ENCODE results near the gene ZNF644. TPM values are rescaled to one million over a fixed set of nuclear protein-coding genes. Genes with fewer than 3 reads are reported as not detected.
"Not testable (repeated sequence)": the region's sequence is repeated elsewhere in the genome, so short reads cannot be mapped to it uniquely, and the experiment has no call there.

Gene ZNF644
- total RNA-seq, 1 experiment from 2014 or later = 36.5 TPM

GRCh38 chr1:91065337-91065736 lies 43.5 kb upstream of the ZNF644 start:
- no TSS peak for BruUV-seq (replicated peaks)
- TF ChIP-seq EZH2 (IDR thresholded peaks at IDR 0.05; ENCODE audit: low read depth) (no peak), CTCF (conservative IDR thresholded peaks at IDR 0.05) (no peak)
- Histone ChIP-seq H3K36me3 (ENCODE audit: low read depth) (no peaks in the 10 kb centered on the region), H3K4me2 (no peak overlapping the region), H3K9me2 (ENCODE audit: insufficient read depth) (no peaks in the 10 kb centered on the region), H3K27ac (no peak overlapping the region), H3K27me3 (ENCODE audit: insufficient read depth, low read depth) (no peaks in the 10 kb centered on the region), H3K9me3 (ENCODE audit: insufficient read depth, low read depth) (no peaks in the 10 kb centered on the region), H3K4me1 (replicated peaks; ENCODE audit: insufficient read depth) (no peaks in the 10 kb centered on the region), H4K20me1 (ENCODE audit: insufficient read depth) (no peaks in the 10 kb centered on the region), H3K79me2 (ENCODE audit: low read depth) (no peaks in the 10 kb centered on the region), H3F3A (ENCODE audit: insufficient read depth, low read depth) (no peaks in the 10 kb centered on the region), H2AFZ (no peak overlapping the region; the same call in 1 of the 2 replicates), H3K4me3 (no peak overlapping the region)
- DNase-seq = no peak
- intact Hi-C loops (cut with micrococcal nuclease; ENCODE audit: unreplicated experiment) = no loop called here
- ChIA-PET POLR2A (ENCODE audit: unreplicated experiment) (no interaction called here), CTCF (no interaction called here)

GRCh38 chr1:91063403-91063802 lies 41.6 kb upstream of the ZNF644 start:
- H4K20me1 ChIP-seq (ENCODE audit: insufficient read depth); H3K36me3 ChIP-seq (ENCODE audit: low read depth); H2AFZ ChIP-seq; H3K79me2 ChIP-seq (ENCODE audit: low read depth); H3K4me2 ChIP-seq; POLR2A ChIA-PET (ENCODE audit: unreplicated experiment); H3K9me2 ChIP-seq (ENCODE audit: insufficient read depth); H3K9me3 ChIP-seq (ENCODE audit: insufficient read depth, low read depth); H3K27me3 ChIP-seq (ENCODE audit: insufficient read depth, low read depth); BruUV-seq (replicated peaks); H3F3A ChIP-seq (ENCODE audit: insufficient read depth, low read depth); CTCF ChIA-PET; H3K4me1 ChIP-seq (replicated peaks; ENCODE audit: insufficient read depth); intact Hi-C loops (cut with micrococcal nuclease; ENCODE audit: unreplicated experiment); H3K27ac ChIP-seq; DNase-seq; H3K4me3 ChIP-seq: not testable (repeated sequence)

GRCh38 chr1:91059157-91059556 lies 37.3 kb upstream of the ZNF644 start:
- intact Hi-C loops (cut with micrococcal nuclease; ENCODE audit: unreplicated experiment) = no loop called here
- Histone ChIP-seq H3K79me2 (ENCODE audit: low read depth) (no peaks in the 10 kb centered on the region), H3K9me2 (ENCODE audit: insufficient read depth) (no peaks in the 10 kb centered on the region), H4K20me1 (ENCODE audit: insufficient read depth) (no peaks in the 10 kb centered on the region), H3F3A (ENCODE audit: insufficient read depth, low read depth) (no peaks in the 10 kb centered on the region), H3K4me1 (replicated peaks; ENCODE audit: insufficient read depth) (no peaks in the 10 kb centered on the region), H3K36me3 (ENCODE audit: low read depth) (no peaks in the 10 kb centered on the region), H3K4me2 (no peak overlapping the region), H3K4me3 (no peak overlapping the region), H3K9me3 (ENCODE audit: insufficient read depth, low read depth) (no peaks in the 10 kb centered on the region), H2AFZ (no peak overlapping the region), H3K27ac (no peak overlapping the region), H3K27me3 (ENCODE audit: insufficient read depth, low read depth) (no peaks in the 10 kb centered on the region)
- no peak for TF ChIP-seq EZH2 (IDR thresholded peaks at IDR 0.05; ENCODE audit: low read depth)
- no peak for TF ChIP-seq CTCF (conservative IDR thresholded peaks at IDR 0.05)
- POLR2A ChIA-PET (ENCODE audit: unreplicated experiment) = no interaction called here
- CTCF ChIA-PET = no interaction called here
- no TSS peak for BruUV-seq (replicated peaks)
- no peak for DNase-seq

- Histone ChIP-seq H3F3A (ENCODE audit: insufficient read depth, low read depth) (no peaks in the 10 kb centered on the region), H4K20me1 (ENCODE audit: insufficient read depth) (no peaks in the 10 kb centered on the region), H3K79me2 (ENCODE audit: low read depth) (no peaks in the 10 kb centered on the region), H3K9me3 (ENCODE audit: insufficient read depth, low read depth) (no peaks in the 10 kb centered on the region), H3K4me3 (no peak overlapping the region), H3K36me3 (ENCODE audit: low read depth) (no peaks in the 10 kb centered on the region), H2AFZ (no peak overlapping the region), H3K9me2 (ENCODE audit: insufficient read depth) (no peaks in the 10 kb centered on the region), H3K27ac (no peak overlapping the region), H3K4me2 (no peak overlapping the region), H3K4me1 (replicated peaks; ENCODE audit: insufficient read depth) (no peaks in the 10 kb centered on the region), H3K27me3 (ENCODE audit: insufficient read depth, low read depth) (no peaks in the 10 kb centered on the region)
- intact Hi-C loops (cut with micrococcal nuclease; ENCODE audit: unreplicated experiment) = no loop called here
- no peak for TF ChIP-seq EZH2 (IDR thresholded peaks at IDR 0.05; ENCODE audit: low read depth)
- no peak for TF ChIP-seq CTCF (conservative IDR thresholded peaks at IDR 0.05)
- BruUV-seq (replicated peaks) = no TSS peak
- DNase-seq = no peak
- ChIA-PET POLR2A (ENCODE audit: unreplicated experiment) (no interaction called here), CTCF (no interaction called here)
Observed at GRCh38 chr1:91057784-91058183, 35.9 kb upstream of the ZNF644 start.
